AG04450 (cell line): ENCODE measurements around the gene CASK. TPM values are rescaled to one million over a fixed set of nuclear protein-coding genes. Genes with fewer than 3 reads are reported as not detected.

Experiments
- CTCF ChIA-PET: fragments of 300-600, 350-600 bp; formaldehyde crosslinking; extraction: SDS; loops from one replicate; lab custom pipeline; 2022; ENCODE audit warnings: antibody characterized with exemption, inconsistent platforms; lab: Charles Lee
- POLR2A ChIA-PET: fragments of 350-600 bp; formaldehyde crosslinking; extraction: SDS; loops from one replicate; lab custom pipeline; 2021; ENCODE audit warnings: antibody characterized with exemption, inconsistent platforms; lab: Yijun Ruan, JAX
- DNase-seq: peaks from one replicate; pipeline ENCODE4 v3.0.0-alpha.2; 2011; ENCODE audit warnings: low read depth, low spot score
- H3K27ac ChIP-seq: one replicate; pipeline ENCODE4 v1.5.1; 2012; ENCODE audit warnings: low read depth, low read length, control low read depth
- H3K27me3 ChIP-seq: one replicate; pipeline ENCODE4 v1.6.0; 2012; ENCODE audit warnings: low read length; ENCODE audit not compliant: control insufficient read depth, insufficient read depth
- H3K4me3 ChIP-seq: 2 replicates; pipeline ENCODE4 v1.5.1; 2011; ENCODE audit warnings: mild to moderate bottlenecking, low read depth, low read length, control low read depth
- H3K9me3 ChIP-seq: 2 replicates; pipeline ENCODE4 v1.5.1; 2012; ENCODE audit warnings: low read length; ENCODE audit not compliant: control insufficient read depth, insufficient read depth
- polyA plus RNA-seq: library from polyadenylated mRNA; depleted of rRNA; stranded (reverse); fragments of >200 nt; gene quantifications from 2 replicates; pipeline ENCODE4 v1.2.3, GENCODE V29; 2011; rRNA removed
- small RNA-seq: library from RNA; depleted of rRNA; stranded (forward); fragments of <200 nt; gene quantifications from one replicate; pipeline ENCODE3, GENCODE V24; 2012; ENCODE audit warnings: low read depth; ENCODE audit not compliant: insufficient read length
- TF ChIP-seq, protein P1 (sequence below): IDR thresholded peaks from 2 replicates; pipeline ENCODE4 v1.5.1; 2011; ENCODE audit warnings: low read depth, low read length, control low read depth, inconsistent platforms

The CASK gene
- polyA plus RNA-seq, 1 experiment = 30.0 TPM

- Histone ChIP-seq H3K4me3 (no peak overlapping the region), H3K9me3 (peaks cover 3% of the 10 kb centered on the region; the same call in 1 of the 2 replicates), H3K27me3 (no peaks in the 10 kb centered on the region), H3K27ac (no peak overlapping the region)
- no peak for DNase-seq
- CTCF ChIA-PET = no interaction called here
- POLR2A ChIA-PET = no interaction called here
- TF ChIP-seq, protein P1, sequence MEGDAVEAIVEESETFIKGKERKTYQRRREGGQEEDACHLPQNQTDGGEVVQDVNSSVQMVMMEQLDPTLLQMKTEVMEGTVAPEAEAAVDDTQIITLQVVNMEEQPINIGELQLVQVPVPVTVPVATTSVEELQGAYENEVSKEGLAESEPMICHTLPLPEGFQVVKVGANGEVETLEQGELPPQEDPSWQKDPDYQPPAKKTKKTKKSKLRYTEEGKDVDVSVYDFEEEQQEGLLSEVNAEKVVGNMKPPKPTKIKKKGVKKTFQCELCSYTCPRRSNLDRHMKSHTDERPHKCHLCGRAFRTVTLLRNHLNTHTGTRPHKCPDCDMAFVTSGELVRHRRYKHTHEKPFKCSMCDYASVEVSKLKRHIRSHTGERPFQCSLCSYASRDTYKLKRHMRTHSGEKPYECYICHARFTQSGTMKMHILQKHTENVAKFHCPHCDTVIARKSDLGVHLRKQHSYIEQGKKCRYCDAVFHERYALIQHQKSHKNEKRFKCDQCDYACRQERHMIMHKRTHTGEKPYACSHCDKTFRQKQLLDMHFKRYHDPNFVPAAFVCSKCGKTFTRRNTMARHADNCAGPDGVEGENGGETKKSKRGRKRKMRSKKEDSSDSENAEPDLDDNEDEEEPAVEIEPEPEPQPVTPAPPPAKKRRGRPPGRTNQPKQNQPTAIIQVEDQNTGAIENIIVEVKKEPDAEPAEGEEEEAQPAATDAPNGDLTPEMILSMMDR = no peak
Observed at GRCh38 chrX:41470706-41471105, 452.6 kb downstream of the CASK start.

DNA sequence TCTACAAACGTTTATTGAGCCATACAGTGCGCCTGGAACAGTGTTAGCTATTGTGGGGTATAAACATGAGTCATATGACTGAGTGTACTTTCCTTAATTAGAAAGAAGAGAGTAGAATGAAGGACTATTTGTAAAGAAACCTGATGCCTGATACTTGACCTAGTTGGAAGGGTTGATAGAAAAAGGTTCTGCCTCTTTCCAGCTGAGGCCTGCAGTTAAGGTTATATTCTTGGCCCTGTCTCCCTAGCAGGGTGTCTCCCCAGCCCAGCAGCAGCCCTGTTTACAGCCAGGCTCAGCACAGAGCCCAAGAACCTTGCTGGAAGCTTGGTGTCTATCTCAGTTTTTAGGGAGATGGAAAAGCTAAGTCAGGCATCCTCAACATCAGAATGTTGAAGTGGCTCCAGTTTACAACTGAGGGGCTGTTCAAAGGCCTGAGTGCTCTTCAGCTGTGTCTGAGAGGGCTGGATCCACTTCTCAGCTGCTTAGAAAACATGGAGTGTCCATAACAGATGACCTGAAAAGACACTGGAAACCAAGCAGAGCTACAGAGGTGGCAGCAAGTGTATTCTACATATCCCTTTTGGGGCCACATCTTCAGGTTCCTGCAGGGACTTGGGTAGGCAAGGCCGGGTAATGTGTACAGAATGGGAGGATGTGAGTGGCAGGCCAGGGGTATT is 454.6 kb downstream of the CASK start:
- ChIA-PET CTCF (interaction anchor here (1.1 kb wide), 1 partner anchor 12 kb away, joined by 3 read pairs; no protein-coding TSS in a partner anchor), POLR2A (no interaction called here)
- DNase-seq = no peak
- H3K9me3 ChIP-seq = peaks cover 3% of the 10 kb centered on the region; the same call in 1 of the 2 replicates
- peak overlapping the region; percentile 21 for H3K27ac ChIP-seq
- TF ChIP-seq, protein P1 = no peak
- H3K4me3 ChIP-seq = no peak overlapping the region
- no peaks in the 10 kb centered on the region for H3K27me3 ChIP-seq

Small RNA genes lying within 50 kb of the gene (small RNA-seq; reads per million reads assigned to genes)
- gene AL353691.2 (not detected), gene RN7SL144P (not detected), gene RNU6-1321P (not detected), gene RNU6-202P (not detected)

Other genes with a start within 250 kb of the CASK start
- not detected in 2 replicates for gene GPR34, start 234.6 kb downstream of the CASK start, polyA plus RNA-seq
- not detected in 2 replicates for gene GPR82, start 199.4 kb downstream of the CASK start, polyA plus RNA-seq